ENCODE results near the gene EPB41L2. TPM values are rescaled to one million over a fixed set of nuclear protein-coding genes. Genes with fewer than 3 reads are reported as not detected.

EPB41L2 gene
- total RNA-seq, 4 donors from 2014 or later: 45.3 to 102 (median 61.9) TPM

DNA sequence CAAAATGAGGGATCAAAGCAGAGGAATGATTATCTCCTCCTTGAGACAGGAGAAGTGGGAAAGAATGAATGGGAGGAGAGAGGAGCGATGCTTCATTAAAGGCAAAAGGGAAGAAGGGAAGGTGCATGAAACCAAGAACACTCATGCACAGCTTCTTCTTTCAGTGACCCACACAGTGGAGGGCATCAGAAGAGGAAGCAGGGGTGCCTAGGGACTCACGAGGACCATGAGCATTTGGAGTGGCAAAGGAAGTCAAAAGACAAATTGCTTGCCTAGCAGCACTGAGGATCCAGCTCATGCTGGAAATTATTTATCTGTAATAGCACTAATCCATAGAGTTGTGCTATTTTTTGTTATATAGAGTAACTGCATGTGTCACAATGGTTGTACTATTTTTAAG, 169.8 kb downstream of the EPB41L2 start:
- intact Hi-C loops (cut with DNase I; ENCODE audit: low total_unique reads) (no loop called here), in situ Hi-C loops (cut with MboI; ENCODE audit: low pct_ligation_motif_present in 1 of 4, low pct_unique_long_range_greater_than_20kb in 1 of 4, low sequenced_read_pairs in 3 of 4) (loop anchor here in 2 of 4 donors (25.0 kb wide), 1 partner anchor 644 kb away; no protein-coding TSS in a partner anchor)
- Histone ChIP-seq H3K4me3 (no peak overlapping the region), H3K27ac (no peak overlapping the region), H3K9me3 (no peaks in the 10 kb centered on the region), H3K27me3 (no peaks in the 10 kb centered on the region), H3K4me1 (peaks cover 0 to 3% (median under 1%) of the 10 kb centered on the region in 4 donors), H3K36me3 (peaks cover 0 to 4% (median 0%) of the 10 kb centered on the region in 4 donors)
- TF ChIP-seq POLR2AphosphoS5 (IDR thresholded peaks at IDR 0.05) (no peak), POLR2A (IDR thresholded peaks at IDR 0.05) (no peak), EP300 (IDR thresholded peaks at IDR 0.05; ENCODE audit: low read depth) (no peak)
- TF ChIP-seq, protein P1, sequence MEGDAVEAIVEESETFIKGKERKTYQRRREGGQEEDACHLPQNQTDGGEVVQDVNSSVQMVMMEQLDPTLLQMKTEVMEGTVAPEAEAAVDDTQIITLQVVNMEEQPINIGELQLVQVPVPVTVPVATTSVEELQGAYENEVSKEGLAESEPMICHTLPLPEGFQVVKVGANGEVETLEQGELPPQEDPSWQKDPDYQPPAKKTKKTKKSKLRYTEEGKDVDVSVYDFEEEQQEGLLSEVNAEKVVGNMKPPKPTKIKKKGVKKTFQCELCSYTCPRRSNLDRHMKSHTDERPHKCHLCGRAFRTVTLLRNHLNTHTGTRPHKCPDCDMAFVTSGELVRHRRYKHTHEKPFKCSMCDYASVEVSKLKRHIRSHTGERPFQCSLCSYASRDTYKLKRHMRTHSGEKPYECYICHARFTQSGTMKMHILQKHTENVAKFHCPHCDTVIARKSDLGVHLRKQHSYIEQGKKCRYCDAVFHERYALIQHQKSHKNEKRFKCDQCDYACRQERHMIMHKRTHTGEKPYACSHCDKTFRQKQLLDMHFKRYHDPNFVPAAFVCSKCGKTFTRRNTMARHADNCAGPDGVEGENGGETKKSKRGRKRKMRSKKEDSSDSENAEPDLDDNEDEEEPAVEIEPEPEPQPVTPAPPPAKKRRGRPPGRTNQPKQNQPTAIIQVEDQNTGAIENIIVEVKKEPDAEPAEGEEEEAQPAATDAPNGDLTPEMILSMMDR (IDR thresholded peaks at IDR 0.05): no peak
- WGBS, 2 donors (ENCODE audit: low coverage in 1 of 2): 80 to 100% methylated on average over 1 to 2 of the region's 2 CpGs
- no peak for DNase-seq

- intact Hi-C loops (cut with DNase I; ENCODE audit: low total_unique reads): no loop called here
- no peak for DNase-seq
Observed at GRCh38 chr6:130890521-130890971, 172.5 kb downstream of the EPB41L2 start.

GRCh38 chr6:130889423-130889822, 173.6 kb downstream of the EPB41L2 start:
- H3K27me3 ChIP-seq: no peaks in the 10 kb centered on the region
- in situ Hi-C loops (cut with MboI; ENCODE audit: low pct_ligation_motif_present in 1 of 4, low pct_unique_long_range_greater_than_20kb in 1 of 4, low sequenced_read_pairs in 3 of 4): loop anchor here (5.0 to 25.0 kb wide), 5 partner anchors 225 to 655 kb away; no protein-coding TSS in a partner anchor
- DNase-seq: no peak
- H3K9me3 ChIP-seq: no peaks in the 10 kb centered on the region
- H3K27ac ChIP-seq: no peak overlapping the region
- WGBS, 2 donors (ENCODE audit: low coverage in 1 of 2): 81 to 94% methylated on average over 2 of the region's 2 CpGs
- H3K4me1 ChIP-seq: peaks cover 0 to 4% (median 2%) of the 10 kb centered on the region in 4 donors
- TF ChIP-seq POLR2A (IDR thresholded peaks at IDR 0.05) (no peak), EP300 (IDR thresholded peaks at IDR 0.05; ENCODE audit: low read depth) (no peak), POLR2AphosphoS5 (IDR thresholded peaks at IDR 0.05) (no peak)
- TF ChIP-seq, protein P1 (IDR thresholded peaks at IDR 0.05): no peak
- intact Hi-C loops (cut with DNase I; ENCODE audit: low total_unique reads): no loop called here
- no peak overlapping the region for H3K4me3 ChIP-seq
- H3K36me3 ChIP-seq: peaks cover 0 to 4% (median 0%) of the 10 kb centered on the region in 4 donors

More at GRCh38 chr6:130890521-130890971, 172.5 kb downstream of the EPB41L2 start:
- Histone ChIP-seq H3K4me1 (peaks cover 0 to 4% (median 2%) of the 10 kb centered on the region in 4 donors), H3K9me3 (no peaks in the 10 kb centered on the region), H3K27ac (peak overlapping the region in 2 of 4 donors; percentile 1 to 29), H3K36me3 (peaks cover 0 to 4% (median 0%) of the 10 kb centered on the region in 4 donors), H3K27me3 (no peaks in the 10 kb centered on the region), H3K4me3 (no peak overlapping the region)
- TF ChIP-seq, protein P1 (IDR thresholded peaks at IDR 0.05): no peak
- TF ChIP-seq POLR2AphosphoS5 (IDR thresholded peaks at IDR 0.05): peak in 2 of 3 donors; percentile 11 to 27
- in situ Hi-C loops (cut with MboI; ENCODE audit: low pct_ligation_motif_present in 1 of 4, low pct_unique_long_range_greater_than_20kb in 1 of 4, low sequenced_read_pairs in 3 of 4): loop anchor here in 2 of 4 donors (25.0 kb wide), 1 partner anchor 647 kb away; no protein-coding TSS in a partner anchor
- 54 to 80% methylated on average over 2 of the region's 2 CpGs for WGBS, 2 donors (ENCODE audit: low coverage in 1 of 2)

GRCh38 chr6:130888246-130888645, 174.8 kb downstream of the EPB41L2 start:
- intact Hi-C loops (cut with DNase I; ENCODE audit: low total_unique reads) (no loop called here), in situ Hi-C loops (cut with MboI; ENCODE audit: low pct_ligation_motif_present in 1 of 4, low pct_unique_long_range_greater_than_20kb in 1 of 4, low sequenced_read_pairs in 3 of 4) (loop anchor here (5.0 to 25.0 kb wide), 5 partner anchors 227 to 657 kb away; no protein-coding TSS in a partner anchor)
- H3K27ac ChIP-seq: no peak overlapping the region

More at GRCh38 chr6:130888246-130888645, 174.8 kb downstream of the EPB41L2 start:
- Histone ChIP-seq H3K36me3 (peaks cover 0 to 2% (median 0%) of the 10 kb centered on the region in 4 donors), H3K9me3 (no peaks in the 10 kb centered on the region), H3K27me3 (no peaks in the 10 kb centered on the region), H3K4me3 (no peak overlapping the region), H3K4me1 (peaks cover 0 to 4% (median 2%) of the 10 kb centered on the region in 4 donors)
- WGBS, 2 donors (ENCODE audit: low coverage in 1 of 2): 75 to 87% methylated on average over 2 of the region's 2 CpGs
- DNase-seq: no peak
- no peak for TF ChIP-seq POLR2AphosphoS5 (IDR thresholded peaks at IDR 0.05)
- no peak for TF ChIP-seq POLR2A (IDR thresholded peaks at IDR 0.05)
